Glutamatergic neuron (in vitro differentiated cells): ENCODE measurements around the gene KLK12. TPM values are rescaled to one million over a fixed set of nuclear protein-coding genes. Genes with fewer than 3 reads are reported as not detected.

Experiments used
- DNase-seq: peaks from one replicate; pipeline ENCODE4 v3.0.0; 2022
- H3K27ac Mint-ChIP-seq: one replicate; pipeline ENCODE4 v1.8.0; 2020; ENCODE audit warnings: mild to moderate bottlenecking, mixed read lengths, inconsistent platforms; ENCODE audit not compliant: unreplicated experiment
- H3K27me3 Mint-ChIP-seq: one replicate; pipeline ENCODE4 v1.8.0; 2020; ENCODE audit warnings: mild to moderate bottlenecking, moderate library complexity, mixed read lengths, inconsistent platforms; ENCODE audit not compliant: unreplicated experiment
- H3K36me3 Mint-ChIP-seq: one replicate; pipeline ENCODE4 v1.8.0; 2020; ENCODE audit warnings: mild to moderate bottlenecking, mixed read lengths, inconsistent platforms; ENCODE audit not compliant: unreplicated experiment
- H3K4me1 Mint-ChIP-seq: one replicate; pipeline ENCODE4 v1.8.0; 2020; ENCODE audit warnings: mild to moderate bottlenecking, low read depth, mixed read lengths, inconsistent platforms; ENCODE audit not compliant: unreplicated experiment
- H3K4me3 Mint-ChIP-seq: one replicate; pipeline ENCODE4 v1.8.0; 2020; ENCODE audit warnings: mild to moderate bottlenecking, mixed read lengths, inconsistent platforms; ENCODE audit not compliant: unreplicated experiment
- H3K9me3 Mint-ChIP-seq: one replicate; pipeline ENCODE4 v1.8.0; 2020; ENCODE audit warnings: mild to moderate bottlenecking, moderate library complexity, mixed read lengths, inconsistent platforms; ENCODE audit not compliant: unreplicated experiment
- total RNA-seq: library from RNA; stranded (reverse); fragmentation: NEBNext Ultra II Directional; extraction: Animal tissue kit (Norgen Biotek cat#: 25700); gene quantifications from one replicate; pipeline ENCODE4 v1.2.1, GENCODE V29; 2021; ENCODE audit not compliant: unreplicated experiment
- TF ChIP-seq, protein P1 (sequence below): fragments of 200-600 bp; sonication (generic); IDR thresholded peaks from one replicate; pipeline ENCODE4 v1.5.0; 2021; ENCODE audit not compliant: partially characterized antibody, unreplicated experiment

The KLK12 gene
- total RNA-seq, 1 donor from 2014 or later, result 0.66 TPM

DNA sequence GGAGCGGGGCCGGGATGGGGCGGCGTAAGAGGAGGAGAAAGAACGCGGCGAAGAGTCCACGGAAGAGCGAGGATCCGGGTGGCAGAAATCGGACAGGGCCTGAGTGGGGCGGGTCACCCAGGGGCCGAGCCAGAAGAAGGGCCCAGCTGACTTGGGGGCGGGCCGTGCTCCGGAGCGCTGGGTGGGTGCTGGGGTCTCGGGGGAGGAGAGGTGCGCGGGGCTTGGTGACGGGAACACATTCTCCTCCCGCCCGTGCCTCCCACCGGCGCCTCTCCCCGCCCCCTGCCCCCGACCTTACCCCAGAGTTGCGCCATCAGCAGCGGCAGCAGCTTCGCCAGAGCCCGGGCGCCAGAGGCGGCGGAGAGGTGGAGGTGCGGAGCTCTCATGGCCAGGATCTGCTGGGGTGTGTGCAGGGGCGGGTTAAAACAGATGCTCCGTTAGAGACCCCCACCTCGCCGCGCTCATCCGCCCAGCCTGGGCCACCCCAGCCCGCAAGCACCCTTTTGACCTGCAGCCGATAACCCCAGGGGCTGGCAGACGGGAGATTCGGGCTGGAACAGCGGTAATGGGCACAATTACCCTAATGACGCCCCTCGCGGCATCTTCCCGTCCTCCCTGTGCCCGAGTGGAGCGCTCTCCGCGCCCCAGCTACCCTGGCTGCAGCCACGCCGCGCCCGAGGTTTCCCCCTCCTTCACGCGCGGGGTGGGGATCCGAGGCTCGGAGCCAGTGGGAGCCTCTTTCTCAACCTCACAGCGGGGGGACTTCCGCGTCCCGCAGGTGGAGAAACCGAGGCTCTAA, 15.9 kb downstream of the KLK12 start:
- Mint-ChIP-seq H3K4me1 (peaks cover 4% of the 10 kb centered on the region), H3K4me3 (peak overlapping the region; percentile 92), H3K27ac (no peak overlapping the region), H3K36me3 (peaks cover 5% of the 10 kb centered on the region), H3K9me3 (peaks cover 5% of the 10 kb centered on the region), H3K27me3 (peaks cover 22% of the 10 kb centered on the region)
- TF ChIP-seq, protein P1, sequence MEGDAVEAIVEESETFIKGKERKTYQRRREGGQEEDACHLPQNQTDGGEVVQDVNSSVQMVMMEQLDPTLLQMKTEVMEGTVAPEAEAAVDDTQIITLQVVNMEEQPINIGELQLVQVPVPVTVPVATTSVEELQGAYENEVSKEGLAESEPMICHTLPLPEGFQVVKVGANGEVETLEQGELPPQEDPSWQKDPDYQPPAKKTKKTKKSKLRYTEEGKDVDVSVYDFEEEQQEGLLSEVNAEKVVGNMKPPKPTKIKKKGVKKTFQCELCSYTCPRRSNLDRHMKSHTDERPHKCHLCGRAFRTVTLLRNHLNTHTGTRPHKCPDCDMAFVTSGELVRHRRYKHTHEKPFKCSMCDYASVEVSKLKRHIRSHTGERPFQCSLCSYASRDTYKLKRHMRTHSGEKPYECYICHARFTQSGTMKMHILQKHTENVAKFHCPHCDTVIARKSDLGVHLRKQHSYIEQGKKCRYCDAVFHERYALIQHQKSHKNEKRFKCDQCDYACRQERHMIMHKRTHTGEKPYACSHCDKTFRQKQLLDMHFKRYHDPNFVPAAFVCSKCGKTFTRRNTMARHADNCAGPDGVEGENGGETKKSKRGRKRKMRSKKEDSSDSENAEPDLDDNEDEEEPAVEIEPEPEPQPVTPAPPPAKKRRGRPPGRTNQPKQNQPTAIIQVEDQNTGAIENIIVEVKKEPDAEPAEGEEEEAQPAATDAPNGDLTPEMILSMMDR, result no peak
- peak; percentile 35 for DNase-seq

DNA sequence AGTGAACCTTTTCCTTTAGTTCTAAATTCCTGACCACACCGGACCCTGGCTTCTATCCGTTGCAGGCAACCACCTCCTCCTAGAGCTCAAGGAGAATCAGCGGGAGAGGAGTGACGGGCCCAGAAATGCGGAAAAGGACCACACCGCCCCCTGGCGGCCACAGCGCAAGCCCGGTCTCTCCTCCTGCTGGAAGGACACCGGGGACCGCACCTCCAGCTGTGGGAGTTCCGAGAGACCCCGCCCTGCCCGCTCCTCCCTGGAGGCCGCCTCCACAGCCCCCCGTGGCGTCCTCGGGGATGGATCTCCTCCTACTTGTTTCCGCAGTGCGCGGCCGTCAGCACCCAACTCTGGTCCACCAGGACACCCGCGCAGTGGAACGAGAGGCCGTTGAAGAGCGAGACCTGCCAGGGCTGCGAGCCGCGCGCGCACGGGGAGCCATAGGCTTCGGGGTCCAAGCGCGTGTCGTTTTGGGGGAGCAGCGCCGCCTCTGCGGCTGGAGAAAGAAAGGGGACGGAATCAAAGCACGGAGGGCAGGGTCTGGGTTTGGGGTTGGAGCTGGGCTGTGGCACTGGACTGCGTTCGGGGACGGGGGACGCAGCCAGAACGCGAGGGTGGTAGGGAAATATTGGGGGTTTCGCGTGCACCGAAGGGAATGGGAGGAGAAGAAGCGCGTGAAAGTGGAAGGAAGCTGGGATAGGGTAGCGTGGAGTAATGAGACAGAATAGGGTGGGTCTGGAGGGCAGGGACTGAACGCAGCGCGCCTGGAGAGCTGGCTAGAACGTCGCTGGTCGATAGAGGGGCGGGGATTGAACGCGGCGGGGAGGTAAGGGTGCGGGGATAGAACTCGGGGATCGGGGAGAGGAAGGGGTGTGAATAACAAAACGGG, 17.8 kb downstream of the KLK12 start:
- Mint-ChIP-seq H3K4me1 (peaks cover 4% of the 10 kb centered on the region), H3K9me3 (peaks cover 5% of the 10 kb centered on the region), H3K27ac (no peak overlapping the region), H3K27me3 (peaks cover 25% of the 10 kb centered on the region), H3K36me3 (peaks cover 5% of the 10 kb centered on the region), H3K4me3 (peak overlapping the region; percentile 87)
- TF ChIP-seq, protein P1, result peak; percentile 87
- peak; percentile 84 for DNase-seq

DNA sequence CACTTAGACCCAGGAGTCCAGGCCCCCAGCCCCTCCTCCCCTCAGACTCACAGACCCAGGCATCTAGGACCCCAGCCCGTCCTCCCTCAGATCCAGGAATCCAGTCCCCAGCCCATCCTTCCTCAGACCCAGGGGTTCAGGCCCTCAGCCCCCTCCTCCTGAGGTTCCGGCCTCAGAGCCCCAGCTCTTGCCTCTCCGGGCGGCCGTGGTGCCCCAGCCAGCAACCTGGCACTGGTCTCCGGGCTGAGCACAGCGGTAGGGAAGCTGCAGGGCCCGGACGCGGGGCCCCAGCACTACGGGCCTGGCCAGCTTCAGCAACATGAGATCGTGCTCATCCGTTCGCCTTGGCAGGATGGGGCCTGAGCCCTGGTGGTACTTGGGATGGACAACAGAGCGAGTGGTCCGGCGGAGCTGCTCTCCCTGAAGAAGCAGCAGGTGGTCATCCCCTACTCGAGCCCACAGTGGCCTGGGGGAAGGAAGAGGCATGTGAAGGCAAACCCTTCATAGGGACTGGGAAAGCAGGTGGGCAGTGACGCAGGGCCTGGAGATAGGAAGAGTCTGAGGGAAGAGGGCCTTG, 19.0 kb downstream of the KLK12 start:
- DNase-seq, result no peak
- H3K4me3 Mint-ChIP-seq, result no peak overlapping the region
- H3K27me3 Mint-ChIP-seq, result peaks cover 25% of the 10 kb centered on the region
- peaks cover 5% of the 10 kb centered on the region for H3K9me3 Mint-ChIP-seq
- TF ChIP-seq, protein P1, result no peak
- H3K4me1 Mint-ChIP-seq, result peaks cover 4% of the 10 kb centered on the region
- no peak overlapping the region for H3K27ac Mint-ChIP-seq
- peaks cover 5% of the 10 kb centered on the region for H3K36me3 Mint-ChIP-seq

DNA sequence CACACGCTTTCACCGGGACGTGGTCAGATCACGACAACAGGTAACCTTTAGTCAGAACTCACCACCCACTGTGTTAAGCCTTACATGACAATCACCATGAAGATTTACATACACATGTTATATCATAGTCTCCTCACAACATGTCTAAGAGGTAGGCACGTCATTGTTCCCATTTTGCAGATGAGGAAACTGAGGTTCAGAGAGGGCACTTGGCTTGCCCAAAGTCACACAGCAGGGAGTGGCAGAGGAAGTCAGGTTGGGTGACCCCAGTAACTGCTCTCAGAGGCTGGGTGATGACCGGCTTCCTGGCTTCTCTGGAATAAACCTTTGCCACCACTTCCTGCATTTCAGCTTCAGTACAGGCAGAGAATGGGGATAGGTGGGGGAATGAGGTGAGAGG, 20.6 kb downstream of the KLK12 start:
- TF ChIP-seq, protein P1, result no peak
- peaks cover 5% of the 10 kb centered on the region for H3K36me3 Mint-ChIP-seq
- DNase-seq, result no peak
- H3K4me1 Mint-ChIP-seq, result peaks cover 4% of the 10 kb centered on the region
- peaks cover 20% of the 10 kb centered on the region for H3K27me3 Mint-ChIP-seq
- H3K27ac Mint-ChIP-seq, result no peak overlapping the region
- no peak overlapping the region for H3K4me3 Mint-ChIP-seq
- peaks cover 5% of the 10 kb centered on the region for H3K9me3 Mint-ChIP-seq
